ENCODE measurements around the gene CSMD2.

- no peak for TF ChIP-seq EZH2 (IDR thresholded peaks at IDR 0.05; ENCODE audit: low read length, missing control alignments)
- peak in 1 of 2 donors; percentile 58 for TF ChIP-seq CTCF (conservative IDR thresholded peaks at IDR 0.05 in 1 of 2, IDR thresholded peaks at IDR 0.05 in 1 of 2; ENCODE audit: low read depth in 1 of 2, low read length in 2 of 2)
Observed at GRCh38 chr1:33641104-33641830, 523.8 kb downstream of the CSMD2 start.
